GM19025 (cell line): ENCODE data around the gene GPT2.
"Not testable (repeated sequence)": the region's sequence is repeated elsewhere in the genome, so short reads cannot be mapped to it uniquely, and the experiment has no call there.

Experiments used
- ATAC-seq: cut with Tn5 transposase; IDR thresholded peaks from one replicate; pipeline ENCODE4 v1.9.1; 2021; ENCODE audit warnings: mild to moderate bottlenecking, low read depth, moderate library complexity; ENCODE audit not compliant: unreplicated experiment

The GPT2 gene

DNA sequence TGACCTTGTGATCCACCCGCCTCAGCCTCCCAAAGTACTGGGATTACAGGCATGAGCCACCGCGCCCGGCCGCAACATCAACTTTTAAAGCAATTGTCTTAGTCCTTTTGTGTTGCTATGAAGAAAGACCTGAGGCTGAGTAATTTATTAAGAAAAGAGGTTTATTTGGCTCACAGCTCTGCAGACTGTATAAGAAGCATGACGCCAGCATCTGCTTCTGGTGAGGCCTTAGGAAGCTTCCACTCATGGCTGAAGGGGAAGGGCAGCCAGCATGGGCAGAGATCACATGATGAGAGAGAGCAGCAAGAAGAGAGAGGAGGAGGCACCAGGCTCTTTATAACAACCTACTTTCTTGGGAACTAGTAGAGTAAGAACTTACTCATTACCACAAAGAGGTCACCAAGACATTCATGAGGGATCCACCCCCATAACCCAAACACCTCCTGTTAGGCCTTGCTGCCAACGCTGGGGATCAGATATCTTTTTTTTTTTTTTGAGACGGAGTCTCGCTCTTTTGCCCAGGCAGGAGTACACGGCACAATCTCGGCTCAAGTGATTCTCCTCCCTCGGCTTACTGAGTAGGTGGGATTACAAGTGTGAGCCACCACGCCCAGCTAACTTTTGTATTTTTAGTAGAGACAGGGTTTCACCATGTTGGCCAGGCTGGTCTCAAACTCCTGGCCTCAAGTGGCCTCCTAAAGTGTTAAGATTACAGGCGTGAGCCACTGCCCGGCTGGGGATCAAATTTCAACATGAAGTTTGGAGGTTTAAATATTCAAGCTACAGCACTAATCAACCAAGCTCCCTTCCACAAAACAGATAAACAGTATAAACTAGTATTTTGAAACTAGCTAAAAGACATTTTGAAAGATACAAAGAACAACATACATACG is 21.4 kb upstream of the GPT2 start:
- no peak for ATAC-seq

DNA sequence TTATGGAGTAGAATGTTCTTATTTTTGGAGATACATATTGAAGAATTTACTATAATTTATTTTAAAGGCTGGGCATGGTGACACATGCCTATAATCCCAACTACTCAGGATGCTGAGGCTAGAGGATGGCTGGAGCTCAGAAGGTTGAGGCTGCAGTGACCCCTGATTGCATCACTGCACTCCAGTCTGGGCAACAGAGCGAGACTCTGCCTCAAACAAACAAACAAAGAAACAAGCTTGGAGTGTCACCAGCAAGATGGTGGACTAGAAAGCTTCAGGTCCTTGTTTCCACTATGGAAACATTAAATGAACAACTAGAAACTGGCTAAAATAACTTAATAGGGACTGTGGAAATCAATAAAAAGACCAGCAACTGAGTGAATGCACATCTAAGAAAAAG is 17.9 kb upstream of the GPT2 start:
- ATAC-seq = no peak

DNA sequence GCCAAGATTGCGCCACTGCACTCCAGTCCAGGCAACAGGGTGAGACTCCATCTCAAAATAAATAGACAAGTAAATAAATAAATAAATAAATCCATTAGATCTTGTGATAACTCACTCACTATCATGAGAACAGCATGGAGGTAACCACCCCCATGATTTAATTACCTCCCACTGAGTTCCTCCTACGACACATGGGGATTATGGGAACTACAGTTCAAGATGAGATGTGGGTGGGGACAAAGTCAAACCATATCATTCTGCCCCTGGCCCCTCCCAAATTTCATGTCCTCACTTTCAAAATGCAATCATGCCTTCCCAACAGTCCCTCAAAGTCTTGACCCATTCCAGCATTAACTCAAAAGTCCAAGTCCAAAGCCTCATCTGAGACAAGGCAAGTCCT is 16.7 kb upstream of the GPT2 start:
- not testable (repeated sequence) for ATAC-seq

DNA sequence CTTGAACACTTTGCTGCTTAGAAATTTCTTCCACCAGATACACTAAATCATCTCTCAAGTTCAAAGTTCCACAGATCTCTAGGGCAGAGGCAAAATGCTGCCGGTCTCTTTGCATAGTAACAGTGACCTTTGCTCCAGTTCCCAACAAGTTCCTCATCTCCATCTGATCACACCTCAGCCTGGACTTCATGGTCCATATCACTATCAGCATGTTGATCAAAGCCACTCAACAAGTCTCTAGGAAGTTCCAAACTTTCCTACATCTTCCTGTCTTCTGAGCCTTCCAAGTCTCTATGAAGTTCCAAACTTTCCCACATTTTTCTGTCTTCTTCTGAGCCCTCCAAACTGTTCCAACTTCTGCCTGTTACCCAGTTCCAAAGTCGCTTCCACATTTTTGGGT is 15.3 kb upstream of the GPT2 start:
- not testable (repeated sequence) for ATAC-seq

DNA sequence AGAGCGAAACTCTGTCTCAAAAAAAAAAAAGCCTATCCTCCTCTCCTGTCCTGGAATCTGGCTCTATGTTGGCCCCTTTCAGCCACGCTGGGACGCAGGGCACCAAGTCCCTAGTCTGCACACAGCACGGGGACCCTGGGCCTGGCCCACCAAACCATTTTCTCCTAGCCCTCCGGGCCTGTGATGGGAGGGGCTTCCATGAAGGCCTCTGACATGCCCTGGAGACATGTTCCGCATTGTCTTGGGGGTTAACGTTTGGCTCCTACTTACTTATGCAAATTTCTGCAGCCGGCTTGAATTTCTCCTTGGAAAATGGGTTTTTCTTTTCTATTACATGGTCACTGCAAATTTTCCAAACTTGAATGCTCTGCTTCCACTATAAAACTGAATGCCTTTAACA is 12.6 kb upstream of the GPT2 start:
- no peak for ATAC-seq

DNA sequence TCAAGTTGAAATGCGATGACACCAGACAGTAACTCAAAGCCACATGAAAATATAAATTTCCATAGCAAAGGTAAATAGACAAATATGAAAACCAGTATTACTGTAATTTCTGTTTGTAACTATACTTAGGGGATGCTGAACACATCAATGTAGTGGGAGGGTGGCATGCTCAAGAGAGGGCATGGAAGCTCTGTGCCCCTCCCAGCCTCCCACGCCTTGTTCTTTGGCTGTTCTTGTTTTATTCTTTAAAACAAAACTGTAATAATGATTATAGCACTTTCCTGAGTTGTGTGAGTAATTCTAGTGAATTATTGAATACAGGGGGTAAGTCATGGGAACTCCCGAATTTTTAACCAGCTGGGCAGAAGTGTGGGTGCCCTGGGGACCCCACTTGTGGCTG is 11.0 kb upstream of the GPT2 start:
- ATAC-seq = no peak

DNA sequence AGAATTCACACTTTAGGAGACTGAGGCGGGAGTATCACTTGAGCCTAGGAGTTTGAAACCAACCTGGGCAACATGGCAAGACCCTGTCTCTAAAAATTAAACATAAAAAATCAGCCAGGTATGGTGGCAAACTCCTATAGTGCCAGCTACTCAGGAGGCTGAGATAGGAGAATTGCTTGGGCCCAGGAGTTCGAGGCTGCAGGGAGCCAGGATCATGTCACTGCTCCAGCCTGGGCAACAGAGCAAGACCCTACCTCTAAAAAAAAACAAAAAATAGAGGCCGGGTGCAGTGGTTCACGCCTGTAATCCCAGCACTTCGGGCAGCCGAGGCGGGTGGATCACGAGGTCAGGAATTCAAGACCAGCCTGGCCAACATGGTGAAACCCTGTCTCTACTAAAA is 8.9 kb upstream of the GPT2 start:
- no peak for ATAC-seq

DNA sequence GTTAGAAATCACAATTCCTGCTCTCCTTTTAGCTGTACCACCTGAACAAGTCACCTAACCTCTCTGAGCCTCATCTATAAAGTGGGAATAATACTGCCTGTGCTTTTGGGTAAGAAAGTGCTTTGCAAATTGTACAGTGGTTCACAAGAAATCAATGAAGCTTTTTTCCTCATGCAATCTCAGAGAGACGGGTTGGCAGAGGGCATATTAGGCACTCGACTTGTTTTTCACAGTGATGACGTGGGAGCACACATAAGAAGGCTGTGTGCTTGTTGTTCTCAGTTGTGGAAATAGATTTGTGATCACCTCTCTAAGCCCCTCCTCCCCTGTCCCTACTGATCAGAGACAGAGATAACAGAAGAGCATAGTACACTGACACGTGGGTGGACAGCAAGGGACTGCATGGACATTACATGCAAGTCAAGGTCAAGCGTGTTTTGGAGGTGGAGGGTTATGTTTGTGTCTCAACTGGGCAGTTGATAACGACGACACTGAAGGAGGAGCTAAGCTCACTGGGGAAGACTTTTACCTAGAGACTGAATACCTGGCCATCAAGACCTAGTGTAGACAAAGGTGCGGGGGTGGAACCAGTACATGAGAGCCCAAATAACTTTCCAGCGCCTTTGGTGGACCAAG is 1.7 kb upstream of the GPT2 start:
- ATAC-seq = no peak

DNA sequence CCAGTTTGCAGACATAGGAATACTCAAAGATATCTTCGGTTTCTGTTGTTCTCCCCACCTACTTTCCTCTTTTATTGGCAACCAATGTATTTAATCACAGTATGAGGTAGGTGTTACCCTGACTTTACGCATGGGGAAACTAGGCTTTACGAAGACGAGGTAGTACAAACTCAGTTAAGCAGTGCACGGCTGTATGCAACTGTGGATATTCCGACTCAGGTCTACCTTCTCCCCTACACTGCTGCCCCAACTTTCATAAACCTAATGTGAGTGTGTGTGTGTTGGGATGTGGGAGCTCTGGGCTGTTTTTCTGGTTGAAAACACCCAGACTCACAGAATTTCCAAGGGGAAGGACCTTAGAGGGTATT is 1.2 kb upstream of the GPT2 start:
- ATAC-seq = no peak

DNA sequence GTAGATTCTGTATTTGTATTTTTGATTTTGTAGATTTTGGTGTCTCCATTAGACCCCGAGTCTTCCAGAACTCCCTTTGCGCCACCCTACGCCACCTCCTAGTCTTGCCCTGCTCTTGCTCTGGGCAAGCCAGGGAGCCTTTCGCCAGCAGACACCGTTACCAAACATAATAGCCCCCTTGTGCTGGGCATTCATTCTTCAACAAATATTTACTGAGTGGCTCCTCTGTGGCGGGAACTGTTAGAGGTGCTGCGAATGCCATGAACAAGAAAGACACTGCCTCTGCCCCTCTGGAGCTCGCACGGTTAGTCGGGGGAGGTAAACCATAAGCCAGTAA is 841 bp upstream of the GPT2 start:
- ATAC-seq = no peak

DNA sequence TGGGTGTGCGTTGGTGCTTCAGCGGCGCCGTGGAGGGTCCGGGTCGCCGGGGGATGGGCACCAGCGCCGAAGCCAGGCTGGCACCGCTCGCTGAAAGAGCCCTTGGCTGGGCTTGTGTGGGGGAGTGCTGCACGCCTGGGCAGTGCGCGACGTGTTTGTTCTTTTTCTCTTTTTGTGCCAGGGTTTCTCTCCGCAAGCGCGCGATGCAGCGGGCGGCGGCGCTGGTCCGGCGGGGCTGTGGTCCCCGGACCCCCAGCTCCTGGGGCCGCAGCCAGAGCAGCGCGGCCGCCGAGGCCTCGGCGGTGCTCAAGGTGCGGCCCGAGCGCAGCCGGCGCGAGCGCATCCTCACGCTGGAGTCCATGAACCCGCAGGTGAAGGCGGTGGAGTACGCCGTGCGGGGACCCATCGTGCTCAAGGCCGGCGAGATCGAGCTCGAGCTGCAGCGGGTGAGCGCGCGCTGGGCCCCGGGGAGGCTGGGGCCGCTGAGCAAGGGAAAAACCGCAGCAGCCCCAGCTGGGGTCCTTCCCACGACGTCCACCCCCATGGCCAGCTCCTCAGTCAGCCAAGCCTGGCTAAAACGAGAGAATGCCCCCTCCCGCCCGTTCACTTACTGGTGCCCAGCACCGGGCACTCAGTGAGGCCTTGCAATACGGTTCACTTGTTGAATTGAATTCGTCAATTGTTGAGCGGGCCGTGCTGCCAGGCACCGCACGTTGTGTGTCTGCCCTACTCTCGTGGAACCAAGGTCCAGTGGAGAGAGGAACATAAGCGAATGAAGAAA is 541 bp downstream of the GPT2 start:
- ATAC-seq = peak; percentile 2

DNA sequence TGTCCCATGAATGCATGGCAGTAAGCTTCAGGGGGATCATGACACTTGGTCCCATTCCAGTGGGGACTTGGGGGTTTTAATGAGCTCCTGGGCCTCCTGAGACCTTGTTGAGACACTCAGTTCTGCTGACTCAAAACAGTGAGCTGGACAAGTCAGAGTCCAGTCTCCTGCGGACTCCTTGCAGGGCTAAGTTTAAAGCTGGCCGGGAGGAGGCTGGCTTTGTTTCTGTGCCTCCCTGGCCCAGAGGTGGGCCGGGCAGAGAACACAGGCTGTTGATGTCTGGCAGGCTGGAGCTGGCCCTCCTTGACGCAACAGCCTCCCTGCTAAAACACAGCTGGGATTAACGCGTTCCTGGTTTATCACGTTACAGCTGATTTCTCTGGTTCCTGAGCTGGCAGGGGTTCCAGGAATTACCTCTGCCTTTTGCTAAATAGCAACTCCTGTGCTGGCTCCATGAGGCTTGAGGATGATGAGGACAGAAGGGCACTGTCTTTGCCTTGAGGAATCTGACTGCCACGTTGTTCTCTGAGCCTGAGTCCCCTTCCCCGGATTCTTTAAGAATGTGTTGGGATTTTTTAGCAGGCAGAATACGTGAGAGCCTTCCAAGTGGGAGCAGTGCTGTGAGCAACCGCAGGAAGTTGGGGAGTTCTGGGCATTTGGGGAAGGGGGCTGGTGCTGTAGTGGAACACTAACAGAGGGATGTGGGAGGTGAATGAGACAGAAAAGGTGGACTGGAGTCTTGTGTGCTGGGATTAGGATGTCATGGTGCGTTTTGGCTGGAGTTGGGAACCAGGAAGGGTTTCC is 2.0 kb downstream of the GPT2 start:
- no peak for ATAC-seq

DNA sequence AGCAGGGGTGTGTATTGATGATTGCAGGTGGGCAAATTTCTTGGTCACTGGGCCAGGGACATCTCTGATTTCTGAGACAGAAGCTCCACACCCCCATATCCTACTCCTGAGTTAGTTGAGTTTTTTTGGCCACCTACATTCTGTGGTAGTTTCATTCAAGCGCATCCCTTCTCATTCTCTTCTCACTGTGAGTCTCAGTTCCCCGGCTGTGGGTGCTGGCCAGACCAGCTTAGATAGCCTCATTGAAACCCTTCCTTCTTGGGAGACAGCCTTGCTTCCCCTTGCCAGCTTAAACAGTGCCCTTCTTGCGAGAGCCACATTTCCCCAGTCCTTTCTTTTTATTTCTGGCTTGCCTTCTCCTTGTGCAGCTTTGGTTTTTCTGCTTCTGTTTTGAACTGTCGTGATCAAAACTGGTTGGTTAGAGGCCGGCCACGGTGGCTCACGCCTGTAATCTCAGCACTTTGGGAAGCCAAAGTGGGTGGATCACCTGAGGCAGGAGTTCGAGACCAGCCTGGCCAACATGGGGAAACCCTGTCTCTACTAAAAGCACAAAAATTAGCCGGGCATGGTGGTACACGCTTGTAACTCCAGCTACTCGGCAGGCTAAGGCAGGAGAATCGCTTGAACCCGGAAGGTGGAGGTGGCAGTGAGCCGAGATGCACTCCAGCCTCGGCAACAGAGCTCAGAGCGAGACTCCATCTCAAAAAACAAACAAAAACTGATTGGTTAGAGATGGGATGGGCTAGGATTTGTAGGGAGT is 2.8 kb downstream of the GPT2 start:
- no peak for ATAC-seq

DNA sequence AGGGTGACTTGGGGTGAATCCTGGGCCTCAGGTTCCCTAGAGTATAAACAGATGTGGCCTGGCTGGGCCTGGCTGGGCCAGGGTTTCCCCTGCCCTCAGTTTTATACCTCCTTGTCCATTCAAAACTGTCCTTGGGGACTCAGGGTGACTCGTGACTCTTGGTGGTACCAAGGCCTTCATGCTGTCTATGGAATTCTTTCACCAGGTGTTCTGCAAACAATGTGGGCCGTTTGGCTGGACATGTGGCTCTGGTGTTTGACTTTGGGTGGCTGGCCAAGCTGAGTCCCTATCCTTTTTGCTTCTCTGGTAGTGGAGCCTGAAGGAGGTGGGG is 3.3 kb downstream of the GPT2 start:
- no peak for ATAC-seq

DNA sequence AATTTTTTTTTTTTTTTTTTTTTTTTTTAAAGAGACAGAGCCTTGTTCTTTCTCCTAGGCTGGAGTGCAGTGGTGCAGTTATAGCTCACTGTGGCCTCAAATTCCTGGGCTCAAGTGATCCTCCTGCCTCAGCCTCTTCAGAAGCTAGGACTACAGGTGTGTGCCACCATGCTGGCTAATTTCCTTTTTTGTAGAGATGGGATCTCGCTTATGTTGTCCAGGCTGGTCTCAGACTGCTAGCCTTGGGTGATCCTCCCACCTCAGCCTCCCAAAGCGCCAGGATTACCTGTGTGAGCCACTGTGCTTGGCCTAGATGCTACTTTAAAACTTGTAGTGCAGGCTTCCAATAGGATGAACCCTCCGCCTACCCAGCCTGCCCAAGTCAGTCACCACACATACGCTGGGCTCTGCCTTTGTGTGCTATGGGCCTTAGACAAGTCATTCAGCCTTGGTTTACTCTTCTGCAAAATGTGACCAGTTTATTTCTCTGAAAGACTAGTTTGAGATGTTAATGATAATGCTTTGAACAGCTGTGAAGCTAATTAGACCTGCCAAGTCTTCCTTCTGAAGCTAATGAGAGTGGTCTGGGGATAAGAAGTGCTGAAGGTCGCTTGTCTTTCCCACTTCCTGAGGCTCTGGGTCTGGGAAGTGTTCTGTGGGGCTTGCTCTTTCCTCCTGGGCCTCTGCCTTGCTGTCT is 5.2 kb downstream of the GPT2 start:
- ATAC-seq = no peak

DNA sequence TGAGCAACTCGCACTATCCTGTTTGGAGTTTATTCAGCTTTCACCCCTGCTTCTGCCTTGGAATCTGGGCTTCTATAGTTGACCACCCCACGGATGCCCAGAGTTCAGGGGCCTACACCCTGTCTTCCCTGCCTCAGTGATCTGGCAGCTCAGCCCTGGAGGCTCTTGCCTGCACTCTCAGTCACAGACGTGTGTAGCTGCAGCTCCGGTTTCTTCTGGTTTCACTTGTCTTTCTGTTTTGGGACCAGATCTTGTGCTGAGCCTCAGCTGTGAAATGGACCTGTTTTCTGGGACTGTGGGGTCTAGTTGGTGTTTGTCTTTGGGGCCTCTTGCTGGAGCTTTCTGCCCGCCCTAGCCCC is 5.8 kb downstream of the GPT2 start:
- ATAC-seq = peak; percentile 81

DNA sequence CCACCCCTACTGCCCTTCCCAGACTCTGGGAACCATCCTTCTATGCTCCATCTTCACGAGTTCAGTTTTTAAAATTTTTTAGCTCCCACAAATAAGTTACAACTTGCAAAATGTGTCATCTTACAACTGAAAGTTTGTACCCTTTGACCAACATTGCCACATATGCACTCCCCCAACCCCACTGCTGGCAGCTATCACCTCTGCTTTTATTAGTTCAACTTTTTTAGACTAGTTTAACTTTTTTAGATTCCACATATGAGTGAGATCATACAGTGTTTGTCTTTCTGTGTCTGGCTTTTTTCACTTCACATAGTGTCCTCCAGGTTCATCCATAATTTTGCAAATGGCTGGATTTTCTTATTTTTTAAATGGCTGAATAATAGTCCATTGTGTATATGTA is 7.7 kb downstream of the GPT2 start:
- no peak for ATAC-seq

DNA sequence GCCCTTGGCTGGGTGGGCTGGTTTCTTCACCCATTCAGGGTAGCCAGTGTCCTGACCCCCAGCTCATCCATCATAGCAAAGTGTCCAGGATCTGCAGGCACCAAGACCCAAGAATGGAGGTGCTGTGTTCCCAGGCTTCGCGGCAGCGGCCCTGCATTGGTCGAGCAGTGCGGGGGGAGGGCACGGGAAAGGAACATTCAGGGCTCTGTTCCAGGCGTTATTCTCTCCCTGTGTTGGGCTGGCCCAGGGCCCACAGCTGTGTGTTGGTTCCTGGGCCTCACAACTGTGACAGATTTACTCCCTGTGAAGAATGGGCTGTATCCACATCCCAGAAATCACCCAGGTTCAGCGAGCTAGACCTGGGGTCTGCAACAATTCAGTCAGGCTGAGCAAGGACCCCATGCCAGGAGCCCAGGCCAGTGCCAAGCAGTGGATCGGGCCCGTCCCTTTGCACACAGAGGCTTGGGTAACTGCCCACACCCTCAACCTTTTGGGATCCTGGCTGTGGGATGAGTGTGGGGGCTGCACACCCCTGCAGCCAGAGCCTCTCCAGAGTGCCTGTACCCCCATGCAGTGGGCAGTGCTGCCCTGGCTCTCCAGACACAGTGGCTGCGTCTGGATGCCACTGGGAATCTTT is 10.0 kb downstream of the GPT2 start:
- no peak for ATAC-seq
